Left colon (tissue), 2 donors: ENCODE data around the gene INAFM2. TPM values are rescaled to one million over a fixed set of nuclear protein-coding genes. Genes with fewer than 3 reads are reported as not detected.

Experiments
- ATAC-seq: fragments of 200-7000 bp; cut with Tn5 transposase; one replicate; pipeline ENCODE4 v1.9.1; 2020; ENCODE audit warnings: mild to moderate bottlenecking, moderate library complexity
- DNase-seq, 2 donors: peaks; one replicate each; pipeline ENCODE4 v3.0.0-alpha.2; 2020
- intact Hi-C, 2 donors: fragments of 100-400 bp; cut with DNase I in 1 of 2; cut with micrococcal nuclease in 1 of 2; formaldehyde crosslinking; loops; one replicate each; pipeline versions ENCODE4 v1.11.2 to v1.14.0; 2022; cut with DNase I, micrococcal nuclease
- total RNA-seq, 2 donors: library from RNA; stranded (reverse); fragmentation: NEBNext Ultra II Directional; extraction: Animal tissue kit (Norgen Biotek cat#: 25700); gene quantifications; one replicate each; pipeline ENCODE4 v1.2.1, GENCODE V29; 2021
- donor health status: DM: no; HTN: no; CAD: no.
- donor health status: DM: yes; HTN: yes; CAD: no.

The INAFM2 gene
- total RNA-seq, 2 donors from 2014 or later: 18.1 to 26.9 TPM

DNA sequence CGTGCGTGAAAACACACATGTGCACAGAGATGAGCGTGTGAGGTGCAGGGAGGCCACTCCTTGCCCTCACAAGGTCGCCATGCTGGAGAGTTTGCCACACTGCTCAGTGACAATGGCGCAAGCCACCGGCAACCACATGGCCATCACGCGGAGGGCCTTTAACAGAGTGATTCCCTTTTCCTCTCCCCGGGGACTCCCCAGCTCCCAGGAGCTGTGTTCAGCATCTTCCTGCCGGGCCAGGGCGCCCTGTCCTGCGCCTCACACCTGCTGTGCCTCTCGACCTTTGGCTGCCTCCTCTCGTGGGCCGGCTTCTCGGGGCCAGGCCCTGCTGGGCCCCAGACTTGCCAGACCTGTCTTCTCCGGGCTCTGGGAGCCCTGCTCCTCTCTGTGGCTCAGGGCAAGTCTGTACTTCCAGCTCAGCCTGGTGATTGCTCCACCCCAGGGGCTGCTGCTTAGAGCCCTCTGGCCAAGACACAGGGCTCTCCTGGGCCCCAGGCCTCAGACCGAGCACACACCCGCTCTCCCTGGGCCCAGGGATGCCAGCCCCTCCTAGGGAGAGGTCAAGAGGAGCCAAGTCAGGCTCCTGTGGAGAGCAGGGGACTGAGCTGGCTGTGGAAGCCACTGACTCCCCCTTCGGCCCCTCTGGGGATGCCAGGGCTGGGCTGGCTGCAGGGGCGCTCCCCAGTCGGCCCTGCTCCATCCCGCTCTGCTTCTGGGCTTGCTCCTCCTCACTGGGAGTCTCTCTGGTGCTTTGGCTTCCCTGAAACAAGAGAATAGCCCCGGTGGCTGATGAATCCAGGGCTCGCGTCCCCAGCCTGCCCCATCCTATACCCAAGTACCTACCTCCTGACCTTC is 11.7 kb downstream of the INAFM2 start:
- DNase-seq: peak in 1 of 2 donors; percentile 35
- intact Hi-C loops: no loop called here
- no peak for ATAC-seq

DNA sequence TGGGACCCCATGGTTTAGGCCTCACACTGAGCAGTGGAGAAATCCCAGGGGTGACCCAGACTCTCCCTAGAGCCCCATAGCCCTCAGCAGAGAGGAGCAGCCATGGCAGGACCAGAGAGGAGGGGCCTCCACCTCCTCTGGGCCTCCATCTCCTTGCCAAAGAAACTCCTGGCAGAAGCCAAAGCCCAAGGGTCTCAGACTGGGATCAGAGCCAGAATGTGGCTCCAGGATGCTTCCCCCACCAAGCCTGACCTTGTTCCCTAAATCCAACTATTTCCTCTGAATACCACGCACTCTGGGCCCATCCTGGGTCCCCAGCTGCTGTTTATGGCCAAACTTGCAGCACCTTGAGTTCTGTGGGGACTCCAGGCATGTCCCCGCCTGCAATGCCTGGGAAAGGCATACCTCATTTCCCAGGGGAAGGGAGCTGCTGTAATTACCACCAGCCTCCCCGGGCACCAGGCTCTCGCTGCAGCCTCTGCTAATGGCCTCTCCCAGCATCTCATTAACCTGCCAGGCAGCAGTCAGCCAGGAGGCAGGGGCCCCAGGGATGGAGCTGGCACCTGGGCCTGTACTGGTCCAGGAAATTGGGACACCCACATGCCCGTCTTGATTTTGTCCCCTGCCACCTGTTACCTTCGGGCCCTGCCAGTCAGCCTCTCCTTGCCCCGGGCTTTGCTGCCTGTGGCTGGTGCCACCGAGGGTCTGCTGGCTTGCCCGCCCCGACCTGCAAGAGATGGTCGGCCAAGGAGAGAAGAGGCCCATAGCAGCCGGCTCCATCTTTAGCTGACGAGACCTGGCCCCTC is 12.6 kb downstream of the INAFM2 start:
- peak in 1 of 2 donors; percentile 4 for DNase-seq
- intact Hi-C loops: no loop called here
- ATAC-seq: no peak

DNA sequence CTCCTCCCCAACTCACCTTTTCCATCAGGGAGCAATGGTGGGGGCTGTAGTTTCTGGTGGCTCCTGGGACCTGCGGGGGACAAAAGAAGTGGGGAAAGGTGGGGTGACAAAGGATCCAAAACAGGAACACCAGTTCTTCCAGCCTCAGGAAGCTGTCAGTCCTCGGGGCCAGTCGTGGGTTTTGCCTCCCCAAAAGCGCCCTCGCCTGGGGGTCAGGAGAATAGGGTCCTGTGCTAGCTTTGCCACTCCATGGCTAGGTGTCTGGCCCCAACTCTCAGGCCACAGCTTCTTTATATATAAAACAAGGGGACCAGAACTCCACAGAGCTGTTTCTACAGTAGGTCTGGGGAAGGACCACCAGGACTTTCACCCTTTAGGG is 13.2 kb downstream of the INAFM2 start:
- ATAC-seq: no peak
- intact Hi-C loops: no loop called here
- peak in 1 of 2 donors; percentile 20 for DNase-seq

DNA sequence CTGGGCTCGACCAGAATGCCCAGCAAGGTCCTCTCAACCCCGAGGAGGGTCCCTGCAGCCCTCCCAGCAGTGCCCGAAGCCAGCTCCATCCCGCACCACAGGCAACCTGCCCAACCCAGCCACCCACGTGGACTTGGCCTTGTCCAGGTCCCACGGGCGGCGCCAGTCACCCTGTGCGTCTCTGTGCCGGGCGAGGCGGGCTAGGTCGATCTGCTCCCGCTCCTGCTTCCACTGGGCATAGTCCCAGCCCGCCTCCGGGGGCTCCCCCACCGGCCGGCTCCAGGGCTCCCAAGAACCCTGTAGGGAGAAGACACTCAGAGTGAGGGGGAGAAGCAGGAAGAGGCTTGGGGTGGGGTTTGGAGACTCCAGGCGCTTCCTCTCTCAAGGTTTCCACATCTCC is 14.1 kb downstream of the INAFM2 start:
- DNase-seq: peak in 1 of 2 donors; percentile 34
- no peak for ATAC-seq
- intact Hi-C loops: no loop called here

DNA sequence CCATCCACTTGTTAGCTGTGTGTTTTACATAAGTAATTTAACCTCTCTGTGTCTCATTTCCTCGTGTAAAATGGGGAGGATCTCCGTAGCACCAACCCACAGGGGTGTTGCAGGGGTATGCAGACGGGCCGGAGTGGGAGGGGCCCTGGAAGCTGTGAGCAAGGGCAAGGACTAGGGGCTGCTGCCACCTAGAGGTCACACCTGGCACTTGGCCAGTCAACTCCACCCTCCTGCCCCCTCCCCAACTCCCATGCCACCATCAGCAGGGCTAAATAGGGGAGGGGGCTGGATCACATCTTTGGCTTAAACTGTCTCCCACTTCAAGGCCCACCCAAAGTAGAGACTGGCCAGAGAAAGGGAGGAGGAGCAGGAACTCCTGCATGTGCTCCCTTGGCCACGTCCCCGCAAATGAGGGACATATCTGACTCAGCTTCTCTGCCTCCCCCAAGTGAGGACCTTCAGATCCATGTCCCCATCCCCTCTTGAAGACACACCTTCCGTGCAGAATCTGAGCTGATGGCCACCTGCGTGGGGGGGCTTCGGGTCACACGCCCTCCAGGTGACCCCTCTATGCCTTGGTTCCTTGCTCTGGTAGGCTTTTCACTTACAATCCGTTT is 14.7 kb downstream of the INAFM2 start:
- intact Hi-C loops: no loop called here
- DNase-seq (peak; percentile 81 to 87), ATAC-seq (peak; percentile 22)

DNA sequence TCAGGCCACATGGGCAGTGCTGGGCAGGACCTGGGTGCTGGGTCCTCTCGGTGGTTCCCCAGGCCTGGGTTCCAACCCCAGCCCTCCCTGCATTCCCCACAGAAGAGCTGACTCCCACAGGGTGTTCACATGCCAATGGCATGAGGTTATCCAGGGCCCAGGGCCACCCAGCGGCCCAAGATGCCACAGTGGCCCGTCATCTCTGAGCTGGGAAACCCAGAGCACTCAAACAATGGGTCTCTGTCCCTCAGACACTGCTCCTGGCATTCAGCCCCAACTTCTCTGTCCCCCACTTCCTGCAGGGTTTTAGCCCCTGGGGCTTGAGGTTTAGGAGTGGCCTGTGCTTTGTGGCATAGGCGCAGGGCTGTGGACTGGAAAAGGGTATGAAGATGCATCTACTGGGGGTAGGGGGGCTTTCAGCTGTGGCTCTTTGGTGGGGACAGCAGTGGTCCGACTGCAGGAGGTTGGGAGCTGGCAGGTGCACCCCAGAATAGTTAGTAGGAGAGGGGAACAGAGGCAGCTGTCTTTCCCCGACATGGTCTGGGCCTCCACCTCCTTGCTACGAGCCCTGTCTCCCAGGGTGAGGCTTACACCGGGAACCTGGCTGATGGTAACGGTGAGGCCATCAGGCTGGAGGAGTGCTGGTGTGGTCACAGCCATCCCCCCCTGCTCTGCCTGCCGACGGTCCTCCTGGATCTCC is 15.6 kb downstream of the INAFM2 start:
- ATAC-seq (no peak), DNase-seq (peak in 1 of 2 donors; percentile 22)
- intact Hi-C loops: no loop called here

DNA sequence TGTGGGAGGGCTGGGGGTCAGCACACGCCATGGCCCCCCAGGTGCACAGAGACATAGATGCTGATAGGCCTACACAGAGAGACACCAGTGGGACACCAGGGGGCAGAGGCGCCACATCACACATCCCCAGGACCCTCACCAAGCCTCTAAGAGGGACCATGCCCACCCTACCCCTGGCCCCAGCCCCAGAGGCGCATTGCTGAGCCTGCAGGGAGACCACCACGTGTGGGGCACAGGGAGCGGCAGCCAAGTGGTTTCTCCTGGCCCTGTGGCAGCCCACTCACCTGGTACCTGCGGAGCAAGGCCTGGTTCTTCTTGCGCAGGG is 16.1 kb downstream of the INAFM2 start:
- intact Hi-C loops: no loop called here
- ATAC-seq: no peak
- peak; percentile 23 to 41 for DNase-seq

DNA sequence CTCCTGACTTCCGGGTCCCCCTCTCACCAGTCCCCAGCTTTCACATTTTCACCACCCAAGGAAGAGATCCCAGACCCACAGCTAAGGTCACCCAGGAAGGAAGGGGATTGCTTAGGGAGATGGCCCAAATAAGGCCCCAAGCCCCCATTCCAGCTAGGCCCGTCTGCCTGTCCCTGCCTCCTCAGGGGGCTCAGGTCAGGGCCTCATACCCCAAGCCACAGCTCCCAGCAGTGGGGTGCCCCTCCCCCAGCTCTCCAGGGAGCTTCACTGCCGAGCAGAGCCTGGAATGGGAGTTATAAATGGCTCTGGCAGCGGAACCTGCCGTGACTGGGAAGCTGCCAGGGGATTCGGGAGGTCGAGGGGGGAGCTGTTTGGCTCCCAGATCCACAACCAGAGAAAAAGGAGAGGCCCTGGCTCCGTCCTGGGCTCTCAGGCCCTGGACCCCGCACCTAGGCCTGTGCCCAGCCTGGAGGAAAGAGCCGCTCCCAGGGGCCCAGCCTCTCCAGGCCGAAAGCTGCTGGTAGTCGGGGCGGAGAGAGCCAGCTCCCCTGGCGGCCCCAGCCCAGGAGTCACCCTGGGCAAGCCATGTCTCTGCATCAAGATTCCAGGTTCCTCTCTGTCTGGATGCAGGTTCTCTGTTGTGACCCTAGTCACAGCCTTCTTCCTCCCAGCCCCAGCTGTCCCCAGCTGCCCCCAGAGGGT is 16.7 kb downstream of the INAFM2 start:
- DNase-seq (peak; percentile 79 to 81), ATAC-seq (peak; percentile 24)
- intact Hi-C loops: no loop called here

DNA sequence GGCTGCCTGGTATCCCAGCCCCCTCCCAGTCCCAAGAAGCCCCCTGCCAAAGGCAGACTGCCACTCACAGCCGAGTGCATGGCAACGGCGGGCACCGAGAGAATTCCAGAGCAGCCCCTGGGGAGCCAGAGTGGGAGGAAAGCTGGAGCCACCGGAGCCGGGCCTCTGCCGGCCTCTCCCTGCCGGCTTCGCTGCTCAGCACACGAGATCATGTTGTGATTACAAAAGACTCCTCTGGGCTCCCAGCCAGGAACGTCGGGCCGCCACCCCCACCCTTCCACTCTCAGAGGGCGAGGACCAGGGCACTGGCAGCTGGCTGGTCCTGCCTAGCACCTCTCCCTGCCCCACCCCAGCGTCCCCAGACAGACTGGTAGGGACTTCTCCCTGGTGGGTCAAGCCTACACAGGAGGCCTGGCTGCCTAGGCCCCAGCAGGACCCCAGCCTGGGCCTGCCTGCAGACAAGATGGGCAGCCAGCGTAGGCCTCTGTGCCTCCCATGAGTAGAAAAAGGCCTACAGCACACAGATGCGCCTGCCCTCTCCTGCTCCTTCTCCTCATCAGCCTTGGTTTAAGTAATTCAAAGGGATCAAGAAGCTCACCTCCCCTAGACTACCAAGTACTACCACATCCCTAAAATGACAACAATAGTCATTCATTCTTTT is 17.4 kb downstream of the INAFM2 start, which contains the start of gene CCDC9B:
Gene CCDC9B (minus strand): TSS at position 200 of the 661 bp plus-strand sequence. CDS start 120 bp downstream, at position 80.
- peak; percentile 95 to 97 for DNase-seq
- peak; percentile 71 for ATAC-seq
- intact Hi-C loops: no loop called here

DNA sequence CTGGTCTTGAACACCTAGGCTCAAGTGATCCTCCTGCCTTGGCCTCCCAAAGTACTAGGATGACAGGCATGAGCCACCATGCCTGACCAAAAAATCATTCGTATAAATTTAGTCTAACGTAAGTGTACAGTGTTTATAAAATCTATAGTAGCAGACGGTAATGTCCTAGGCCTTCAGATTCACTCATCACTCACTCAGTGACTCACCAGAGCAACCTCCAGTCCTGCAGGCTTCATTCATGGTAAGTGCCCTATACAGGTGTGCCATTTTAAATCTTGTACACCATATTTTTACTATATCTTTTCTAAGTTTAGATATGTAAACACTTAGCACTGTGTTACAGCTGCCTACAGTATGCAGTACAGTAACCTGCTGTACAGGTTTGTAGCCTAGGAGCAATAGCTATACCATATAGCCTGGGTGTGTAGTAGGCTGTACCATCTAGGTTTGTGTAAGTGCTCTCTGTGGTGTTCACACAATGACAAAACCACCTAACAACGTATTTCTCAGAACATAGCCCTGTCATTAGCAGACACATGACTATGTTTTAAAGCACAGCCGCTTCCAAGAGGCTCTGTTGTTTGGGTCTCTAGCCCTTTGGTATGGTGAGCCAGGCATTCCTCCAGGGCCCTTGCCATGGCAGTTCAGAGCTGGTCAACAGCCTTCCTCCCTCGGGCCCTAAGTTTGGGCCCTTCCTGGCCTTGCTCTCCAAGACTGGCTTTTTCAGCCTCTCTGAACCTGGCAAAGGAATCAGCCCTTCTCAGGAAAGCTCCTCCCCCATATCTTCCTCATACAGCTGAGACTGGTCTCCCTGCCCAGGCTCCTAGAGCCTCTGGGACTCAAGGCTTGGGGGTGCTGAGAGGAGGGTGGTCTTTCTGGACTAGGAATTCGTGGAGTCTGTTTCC is 19.2 kb downstream of the INAFM2 start:
- ATAC-seq (peak; percentile 23), DNase-seq (peak in 1 of 2 donors; percentile 29)
- intact Hi-C loops: no loop called here

DNA sequence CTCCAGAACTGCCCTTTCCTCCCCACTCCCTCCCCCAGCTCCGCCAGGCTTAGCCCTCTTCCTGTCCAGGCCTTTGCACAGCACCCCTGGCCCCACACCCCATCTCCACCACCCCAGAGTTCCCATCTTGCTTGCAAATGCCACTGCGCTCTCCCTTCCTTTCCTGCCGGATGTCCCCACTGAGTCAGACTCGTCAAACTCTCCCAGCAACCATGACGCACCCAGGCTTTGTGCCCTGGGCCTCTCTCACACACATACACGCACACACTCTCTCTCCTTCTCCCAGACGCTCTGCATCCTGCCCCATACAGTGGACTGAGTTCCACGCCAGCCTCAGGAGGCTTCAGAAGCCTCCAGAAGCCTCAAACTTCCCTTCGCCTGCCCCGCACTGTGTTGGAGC is 20.0 kb downstream of the INAFM2 start:
- intact Hi-C loops: no loop called here
- ATAC-seq: no peak
- DNase-seq: no peak

DNA sequence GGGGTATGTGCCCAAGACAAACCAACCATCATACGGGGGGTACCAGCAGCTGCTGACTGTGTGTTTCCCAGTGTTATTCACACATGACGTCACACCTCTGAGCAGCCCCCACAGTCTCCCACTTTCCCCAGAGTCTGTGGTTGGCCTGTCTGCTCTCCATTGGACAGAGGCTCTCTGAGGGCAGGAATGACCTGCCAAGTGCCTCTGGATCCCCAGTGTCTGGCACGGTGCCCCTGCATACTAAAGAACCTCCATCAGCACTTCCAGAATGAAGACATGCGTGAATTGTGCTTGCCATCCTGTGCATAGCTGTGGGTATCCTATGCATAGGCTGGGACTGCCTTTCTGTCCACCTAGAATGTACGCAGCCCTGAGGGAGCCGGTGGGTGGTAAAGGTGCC is 20.7 kb downstream of the INAFM2 start:
- no peak for ATAC-seq
- no peak for DNase-seq
- intact Hi-C loops: no loop called here

DNA sequence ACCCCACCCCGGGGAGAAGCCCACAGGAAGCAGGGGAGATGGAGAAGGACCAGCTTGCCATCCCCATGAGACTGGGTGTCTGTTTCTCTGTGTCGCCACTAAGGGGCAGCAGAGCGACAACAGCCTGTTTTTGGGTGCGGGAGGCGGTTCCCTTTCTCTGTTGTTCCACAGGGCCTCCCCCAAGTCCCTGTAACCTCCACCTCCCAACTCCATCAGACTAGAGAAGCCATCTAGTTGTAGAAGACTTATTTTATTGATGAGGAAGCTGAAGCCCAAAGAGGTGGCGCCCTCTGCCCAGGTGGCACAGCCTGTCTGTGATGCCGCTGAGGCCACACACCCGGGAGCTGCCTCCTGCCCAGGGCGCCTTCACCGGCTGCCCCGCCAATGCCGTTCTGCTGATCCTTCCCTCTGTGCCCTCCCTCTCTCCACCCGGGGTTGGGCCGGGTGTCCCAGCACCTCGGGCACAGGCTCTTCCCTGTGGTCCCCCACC is 21.2 kb downstream of the INAFM2 start:
- peak; percentile 79 to 81 for DNase-seq
- ATAC-seq: peak; percentile 16
- intact Hi-C loops: no loop called here

DNA sequence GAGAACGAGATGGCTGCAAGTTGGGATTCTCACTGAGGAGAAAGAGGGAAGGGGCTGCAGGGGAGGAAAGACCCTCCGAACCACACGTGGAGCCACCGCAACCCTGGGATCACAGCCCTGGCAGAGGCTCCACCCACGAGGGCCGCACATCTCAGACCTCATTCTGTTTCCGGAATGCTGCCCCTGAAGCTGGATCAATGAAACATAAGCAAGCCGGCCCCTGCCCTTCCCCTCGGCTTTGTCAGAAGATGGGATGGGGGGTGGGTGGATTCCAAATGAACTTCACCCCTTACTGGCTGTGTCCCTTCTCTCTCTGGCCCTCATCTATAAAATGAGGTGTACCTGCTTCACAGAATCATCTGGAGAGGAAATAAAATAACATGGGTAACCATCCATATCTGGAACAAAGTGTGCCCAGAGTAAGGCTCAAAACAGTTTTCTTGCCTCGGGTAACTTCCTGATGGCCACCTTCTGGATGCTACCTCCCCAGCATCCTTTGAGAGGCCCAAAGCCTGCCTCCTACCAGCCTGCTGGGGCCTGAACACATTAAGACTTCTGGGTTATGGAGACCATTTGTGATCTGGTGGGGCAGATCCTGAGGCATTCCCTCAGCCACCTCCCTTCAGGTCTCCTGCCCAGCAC is 21.9 kb downstream of the INAFM2 start:
- intact Hi-C loops: no loop called here

DNA sequence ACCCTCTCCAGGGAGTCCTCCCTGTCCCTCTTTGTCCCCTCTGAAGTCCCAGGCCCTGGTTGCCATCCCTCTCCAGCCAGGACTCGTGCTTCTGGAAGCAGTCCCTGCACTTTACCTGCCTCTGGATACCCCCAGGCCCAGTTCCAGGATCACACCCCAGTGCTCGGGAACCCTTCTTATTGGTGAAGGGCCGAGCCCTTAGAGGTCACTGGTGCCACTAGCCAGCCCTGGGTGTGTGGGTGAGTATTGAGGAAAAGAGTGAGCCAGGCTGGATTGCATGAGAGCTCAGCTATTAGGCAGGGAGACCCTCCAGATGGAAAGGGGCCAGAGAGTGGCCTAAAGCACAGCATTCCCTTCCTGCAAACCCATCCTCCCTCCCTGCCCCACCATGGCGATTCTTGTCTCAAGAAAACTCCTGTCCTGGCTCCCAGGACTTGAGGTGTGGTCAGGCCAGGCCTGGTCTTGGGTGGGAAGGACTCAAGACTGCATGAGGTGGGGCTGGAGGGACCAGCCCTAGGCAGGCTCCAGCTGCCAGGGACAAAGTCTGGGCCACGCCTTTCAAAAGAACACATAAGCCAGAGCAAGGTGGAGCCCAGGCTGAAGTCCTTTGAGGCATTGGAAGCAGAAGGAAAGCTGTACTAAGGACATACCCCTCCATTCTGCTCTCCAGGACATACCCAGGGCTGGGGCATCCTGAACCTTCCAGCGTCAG is 22.5 kb downstream of the INAFM2 start:
- DNase-seq: peak; percentile 84 to 93
- intact Hi-C loops: no loop called here
- peak; percentile 47 for ATAC-seq

More for the DNA sequence above, 21.9 kb downstream of the INAFM2 start:
- no peak for ATAC-seq
- DNase-seq: peak in 1 of 2 donors; percentile 42
